Muscle layer of duodenum (tissue), 2 donors: Measurements from ENCODE around the gene BARHL2.
A peak's percentile ranks its signal among the peaks of the same experiment; 100 is the strongest.

Experiments
- H3K27ac ChIP-seq: one replicate; pipeline ENCODE4 v1.7.0; 2013; ENCODE audit warnings: mild to moderate bottlenecking, low read length
- H3K27me3 ChIP-seq: one replicate; pipeline ENCODE4 v1.7.0; 2013; ENCODE audit warnings: low read depth, mild to moderate bottlenecking, control low read depth, low read length
- H3K36me3 ChIP-seq, 2 donors: one replicate each; pipeline ENCODE4 v1.7.0; 2013; ENCODE audit warnings: low read length in 2 of 2, control low read depth in 1 of 2, mild to moderate bottlenecking in 1 of 2; ENCODE audit not compliant: insufficient read depth in 2 of 2, control insufficient read depth in 1 of 2
- H3K4me1 ChIP-seq, 2 donors: one replicate each; pipeline ENCODE4 v1.7.0; 2013; ENCODE audit warnings: low read length in 2 of 2, mild to moderate bottlenecking in 2 of 2, control low read depth in 1 of 2, moderate library complexity in 1 of 2; ENCODE audit not compliant: insufficient read depth in 2 of 2, control insufficient read depth in 1 of 2
- H3K4me3 ChIP-seq, 2 donors: one replicate each; pipeline ENCODE4 v1.7.0; 2013; ENCODE audit warnings: low read length in 2 of 2, low read depth in 1 of 2, mild to moderate bottlenecking in 1 of 2
- H3K9me3 ChIP-seq, 2 donors: one replicate each; pipeline ENCODE4 v1.7.0; 2013; ENCODE audit warnings: low read length in 2 of 2, control low read depth in 1 of 2, mild to moderate bottlenecking in 1 of 2; ENCODE audit not compliant: control insufficient read depth in 1 of 2
- donor health status: healthy.

BARHL2 gene

DNA sequence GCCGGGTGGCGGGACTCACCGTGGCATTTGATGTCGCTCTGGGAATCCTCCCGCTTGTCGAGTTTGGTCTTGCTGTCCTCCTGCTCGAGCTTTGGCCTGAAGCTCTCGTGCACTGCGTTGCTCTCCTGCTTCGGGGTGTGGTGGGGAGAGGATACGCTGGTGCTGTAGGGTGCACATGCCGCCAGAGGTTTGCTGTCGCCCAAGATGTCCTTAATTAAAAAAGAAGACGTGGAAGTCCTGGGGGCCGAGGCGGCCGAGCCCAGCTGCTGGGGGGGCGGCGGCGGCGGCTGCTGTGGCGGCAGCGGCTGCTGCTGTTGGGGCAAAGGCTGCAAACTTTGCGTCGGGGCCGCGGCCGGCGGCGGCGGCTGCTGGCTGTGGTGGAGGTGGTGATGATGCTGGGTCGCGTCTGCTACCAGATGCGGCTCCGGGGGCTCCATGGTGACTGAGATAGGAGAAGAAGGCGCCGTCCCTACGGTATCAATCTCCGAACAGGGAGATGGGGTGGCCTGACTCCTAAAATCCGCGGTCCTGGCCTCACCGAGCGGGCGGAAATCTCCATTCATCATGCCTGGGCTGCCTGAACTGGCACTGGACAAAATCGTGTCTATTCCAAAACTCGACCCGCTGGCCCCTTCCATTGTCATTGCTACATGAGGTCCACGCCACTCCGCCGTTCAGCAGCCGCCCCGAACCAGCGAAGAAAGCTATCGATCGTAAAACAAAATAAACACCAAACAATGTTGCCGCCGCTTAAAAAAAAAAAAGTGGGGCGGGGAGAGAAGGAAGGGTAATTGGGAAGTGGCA, at the start of gene BARHL2:
BARHL2 (minus strand) TSS at position 751 of the 804 bp plus-strand sequence; CDS start at position 644, 107 bp downstream.
- H3K27me3 ChIP-seq: peaks cover 76% of the 10 kb centered on the region
- peaks cover 0 to 4% of the 10 kb centered on the region in 2 donors for H3K9me3 ChIP-seq
- H3K4me3 ChIP-seq: peak within 1 kb of the TSS; percentile 53 to 55
- peaks cover 3 to 31% of the 10 kb centered on the region in 2 donors for H3K4me1 ChIP-seq
- H3K27ac ChIP-seq: no peak within 1 kb of the TSS
- H3K36me3 ChIP-seq: no peaks in the 10 kb centered on the region

GRCh38 chr1:90763930-90764329, 46.8 kb upstream of the BARHL2 start:
- H3K27me3 ChIP-seq: no peaks in the 10 kb centered on the region
- no peak overlapping the region for H3K27ac ChIP-seq
- H3K9me3 ChIP-seq: no peaks in the 10 kb centered on the region
- H3K4me1 ChIP-seq: no peaks in the 10 kb centered on the region
- no peaks in the 10 kb centered on the region for H3K36me3 ChIP-seq
- H3K4me3 ChIP-seq: no peak overlapping the region

DNA sequence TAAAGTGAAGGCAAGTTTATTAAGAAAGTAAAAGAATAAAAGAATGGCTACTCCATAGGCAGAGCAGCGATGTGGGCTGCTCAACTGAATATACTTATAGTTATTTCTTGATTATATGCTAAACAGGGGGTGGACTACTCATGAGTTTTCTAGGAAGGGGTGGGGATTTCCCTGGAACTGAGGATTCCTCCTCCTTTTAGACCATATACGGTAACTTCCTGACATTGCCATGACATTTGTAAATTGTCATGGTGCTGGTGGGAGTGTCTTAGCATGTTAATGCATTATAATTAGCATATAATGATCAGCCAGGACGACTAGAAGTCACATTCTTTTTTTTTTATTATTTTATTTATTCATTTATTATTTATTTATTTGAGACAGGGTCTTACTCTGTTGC, 46.4 kb upstream of the BARHL2 start:
- Histone ChIP-seq H3K36me3 (no peaks in the 10 kb centered on the region), H3K4me1 (no peaks in the 10 kb centered on the region), H3K27me3 (no peaks in the 10 kb centered on the region), H3K27ac (no peak overlapping the region), H3K4me3 (no peak overlapping the region), H3K9me3 (no peaks in the 10 kb centered on the region)

DNA sequence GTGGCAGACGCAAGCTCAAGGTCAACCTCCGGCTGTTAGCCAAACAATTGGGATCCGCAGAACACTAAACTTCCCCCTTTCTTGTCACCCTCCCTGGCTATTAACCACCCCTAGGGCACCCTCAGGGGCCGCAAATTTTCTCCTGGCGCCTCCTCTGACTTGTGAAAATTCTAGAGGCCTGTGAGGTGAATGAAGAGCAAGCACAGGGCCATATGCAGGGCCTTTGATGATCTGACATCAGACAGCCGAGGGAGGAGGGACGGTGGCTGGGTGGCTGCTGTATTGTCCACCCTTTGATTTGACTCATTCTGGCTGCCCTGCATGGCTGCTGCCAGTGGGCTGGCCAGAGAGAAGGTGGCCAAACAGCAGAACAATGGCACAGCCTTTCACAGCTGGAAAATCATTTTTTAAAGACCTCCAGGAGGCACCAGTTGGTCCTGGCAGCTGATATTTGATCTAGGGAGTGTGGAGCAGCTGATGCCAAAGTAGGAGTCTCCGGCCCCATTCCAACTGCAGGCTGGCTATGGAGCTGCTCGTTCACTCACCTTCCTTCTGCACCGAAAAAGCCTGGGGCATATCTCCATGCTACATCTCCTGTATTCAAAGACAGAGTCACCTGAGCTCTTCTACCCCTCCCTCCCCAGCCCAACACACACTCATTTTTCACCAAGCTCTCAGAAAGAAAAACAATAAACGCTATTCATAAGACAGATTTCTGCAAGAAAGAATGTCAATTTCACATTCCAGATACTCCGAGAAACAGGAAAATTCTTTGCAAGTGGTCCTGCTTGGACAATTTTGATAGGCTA, 44.9 kb upstream of the BARHL2 start:
- Histone ChIP-seq H3K4me3 (no peak overlapping the region), H3K36me3 (no peaks in the 10 kb centered on the region), H3K4me1 (no peaks in the 10 kb centered on the region), H3K27me3 (no peaks in the 10 kb centered on the region), H3K27ac (no peak overlapping the region), H3K9me3 (no peaks in the 10 kb centered on the region)

GRCh38 chr1:90761156-90761555, 44.1 kb upstream of the BARHL2 start:
- no peaks in the 10 kb centered on the region for H3K36me3 ChIP-seq
- H3K27ac ChIP-seq: no peak overlapping the region
- H3K4me1 ChIP-seq: no peaks in the 10 kb centered on the region
- H3K4me3 ChIP-seq: no peak overlapping the region
- H3K9me3 ChIP-seq: no peaks in the 10 kb centered on the region
- H3K27me3 ChIP-seq: no peaks in the 10 kb centered on the region

- Histone ChIP-seq H3K27ac (no peak overlapping the region), H3K4me1 (no peaks in the 10 kb centered on the region), H3K9me3 (no peaks in the 10 kb centered on the region), H3K27me3 (no peaks in the 10 kb centered on the region), H3K4me3 (no peak overlapping the region), H3K36me3 (no peaks in the 10 kb centered on the region)
Observed at GRCh38 chr1:90753556-90753955, 36.5 kb upstream of the BARHL2 start.

DNA sequence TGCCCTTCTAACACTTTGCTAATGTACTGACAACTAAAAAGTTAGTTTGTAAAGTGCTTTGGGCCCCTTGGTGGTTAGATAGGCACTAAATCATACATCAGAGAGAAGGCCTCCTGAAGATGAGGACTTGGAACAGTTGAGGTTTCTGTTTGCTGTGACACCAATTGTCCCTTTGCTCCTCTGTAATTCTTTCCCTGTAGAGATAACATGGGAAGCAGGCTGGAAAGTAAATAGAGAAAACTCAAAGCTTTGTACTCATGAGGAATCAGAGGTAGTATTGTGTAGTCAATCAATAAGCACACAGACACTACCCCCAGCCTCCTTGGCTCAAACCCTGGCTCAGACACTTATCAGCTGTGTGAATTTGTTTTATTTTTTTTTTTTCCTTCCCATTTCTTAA, 31.6 kb upstream of the BARHL2 start:
- Histone ChIP-seq H3K4me3 (no peak overlapping the region), H3K9me3 (no peaks in the 10 kb centered on the region), H3K27ac (no peak overlapping the region), H3K27me3 (no peaks in the 10 kb centered on the region), H3K4me1 (no peaks in the 10 kb centered on the region), H3K36me3 (no peaks in the 10 kb centered on the region)

- Histone ChIP-seq H3K27me3 (no peaks in the 10 kb centered on the region), H3K27ac (no peak overlapping the region), H3K4me3 (no peak overlapping the region), H3K4me1 (no peaks in the 10 kb centered on the region), H3K36me3 (no peaks in the 10 kb centered on the region), H3K9me3 (no peaks in the 10 kb centered on the region)
Observed at GRCh38 chr1:90746857-90747256, 29.8 kb upstream of the BARHL2 start.

DNA sequence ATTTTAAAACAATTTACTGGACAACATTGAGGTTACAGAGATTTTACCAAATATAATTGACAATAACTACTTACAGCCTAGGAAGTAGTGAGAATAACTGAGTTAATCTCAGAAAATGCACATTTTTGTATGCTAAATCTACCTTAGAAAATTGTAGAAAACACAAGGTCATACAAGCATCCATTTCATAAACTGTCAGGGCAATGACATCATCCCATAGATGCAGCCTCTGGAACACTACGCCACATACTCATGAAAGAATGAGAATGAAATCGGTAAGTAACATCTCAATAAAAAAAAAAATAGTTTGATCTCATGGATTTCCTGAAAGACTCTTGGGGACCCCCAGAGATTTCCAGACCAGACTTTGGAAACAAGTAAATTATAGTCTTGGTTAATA, 28.9 kb upstream of the BARHL2 start:
- Histone ChIP-seq H3K27me3 (no peaks in the 10 kb centered on the region), H3K36me3 (no peaks in the 10 kb centered on the region), H3K9me3 (no peaks in the 10 kb centered on the region), H3K4me3 (no peak overlapping the region), H3K27ac (no peak overlapping the region), H3K4me1 (no peaks in the 10 kb centered on the region)

DNA sequence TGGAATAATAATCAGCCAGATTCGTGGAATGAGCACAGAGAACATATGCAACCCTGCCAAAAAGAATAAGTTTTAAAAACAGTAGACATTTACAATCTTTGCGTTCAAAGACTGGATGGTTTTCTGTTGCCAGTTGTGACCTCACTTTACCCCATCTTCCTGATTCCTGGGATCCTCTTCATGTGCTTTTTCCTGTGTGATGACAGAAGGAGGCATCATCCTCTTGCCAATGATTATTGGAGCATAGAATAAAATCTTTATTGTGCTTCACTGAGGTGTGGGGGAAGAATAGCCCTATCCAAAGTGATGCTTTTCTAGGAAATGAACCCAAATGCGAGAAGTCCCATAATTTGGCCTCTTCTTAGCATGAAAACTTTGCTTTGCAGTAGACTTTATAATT, 15.0 kb upstream of the BARHL2 start:
- Histone ChIP-seq H3K4me1 (peaks cover 0 to 13% of the 10 kb centered on the region in 2 donors), H3K27ac (no peak overlapping the region), H3K36me3 (no peaks in the 10 kb centered on the region), H3K4me3 (no peak overlapping the region), H3K9me3 (no peaks in the 10 kb centered on the region), H3K27me3 (peaks cover 49% of the 10 kb centered on the region)

- Histone ChIP-seq H3K27me3 (peaks cover 55% of the 10 kb centered on the region), H3K36me3 (no peaks in the 10 kb centered on the region), H3K9me3 (no peaks in the 10 kb centered on the region), H3K4me3 (no peak overlapping the region), H3K27ac (no peak overlapping the region), H3K4me1 (peaks cover 0 to 18% of the 10 kb centered on the region in 2 donors)
Observed at GRCh38 chr1:90731382-90732050, 14.4 kb upstream of the BARHL2 start.
